NCI-H1436 treated with DMSO at 0.1 percent for 48 hours (cell line): ENCODE results near the gene RXRA.

ENCODE experiments used
- DNase-seq: peaks from one replicate; lab custom pipeline; 2025; lab: John Stamatoyannopoulos, UW

The RXRA gene

GRCh38 chr9:134455021-134455471 lies 128.8 kb downstream of the RXRA start:
- no peak for DNase-seq

GRCh38 chr9:134455537-134455933 lies 129.3 kb downstream of the RXRA start:
- no peak for DNase-seq

DNA sequence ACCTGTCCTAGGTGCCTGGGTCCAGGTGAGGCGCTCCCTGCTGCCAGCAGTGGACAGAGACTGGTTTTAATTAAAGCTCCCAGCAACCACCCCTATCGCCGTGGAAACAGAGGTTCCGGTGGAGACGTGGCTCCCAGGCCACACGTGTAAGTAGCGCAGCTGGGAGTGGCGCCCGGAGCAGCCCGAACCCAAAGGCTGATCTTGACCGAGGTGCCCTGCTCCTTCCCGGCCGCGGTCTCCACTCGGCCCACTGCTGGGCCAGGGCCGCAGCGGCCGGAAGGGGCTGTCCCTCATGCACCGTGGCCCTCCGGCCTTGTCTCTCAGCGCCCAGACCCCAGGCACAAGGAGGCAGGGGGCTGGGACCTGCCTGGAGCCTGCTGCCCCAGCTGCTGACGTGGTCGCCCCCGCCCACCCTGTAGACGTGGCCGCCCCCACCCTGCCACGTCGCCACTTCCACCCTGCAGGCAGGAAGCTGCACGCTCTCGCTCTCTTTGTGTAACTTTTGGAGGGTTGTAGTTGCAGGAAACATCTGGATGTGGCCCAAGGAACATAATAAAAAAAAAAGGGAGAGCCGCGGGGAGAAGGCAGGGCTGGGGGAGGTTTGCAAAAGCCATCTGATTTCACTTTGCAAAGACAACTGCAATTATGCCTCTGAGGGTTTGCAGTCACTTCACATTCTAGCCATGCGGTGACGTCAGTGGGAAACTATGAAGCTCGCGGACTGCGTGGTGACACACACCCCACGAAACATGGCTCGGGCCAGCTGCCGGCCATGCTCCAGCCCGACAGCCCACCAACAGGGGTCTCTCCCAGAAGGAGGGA lies 129.9 kb downstream of the RXRA start:
- DNase-seq, result no peak

GRCh38 chr9:134456756-134457305 lies 130.6 kb downstream of the RXRA start:
- DNase-seq, result no peak

GRCh38 chr9:134457321-134458206 lies 131.3 kb downstream of the RXRA start:
- DNase-seq, result no peak

DNA sequence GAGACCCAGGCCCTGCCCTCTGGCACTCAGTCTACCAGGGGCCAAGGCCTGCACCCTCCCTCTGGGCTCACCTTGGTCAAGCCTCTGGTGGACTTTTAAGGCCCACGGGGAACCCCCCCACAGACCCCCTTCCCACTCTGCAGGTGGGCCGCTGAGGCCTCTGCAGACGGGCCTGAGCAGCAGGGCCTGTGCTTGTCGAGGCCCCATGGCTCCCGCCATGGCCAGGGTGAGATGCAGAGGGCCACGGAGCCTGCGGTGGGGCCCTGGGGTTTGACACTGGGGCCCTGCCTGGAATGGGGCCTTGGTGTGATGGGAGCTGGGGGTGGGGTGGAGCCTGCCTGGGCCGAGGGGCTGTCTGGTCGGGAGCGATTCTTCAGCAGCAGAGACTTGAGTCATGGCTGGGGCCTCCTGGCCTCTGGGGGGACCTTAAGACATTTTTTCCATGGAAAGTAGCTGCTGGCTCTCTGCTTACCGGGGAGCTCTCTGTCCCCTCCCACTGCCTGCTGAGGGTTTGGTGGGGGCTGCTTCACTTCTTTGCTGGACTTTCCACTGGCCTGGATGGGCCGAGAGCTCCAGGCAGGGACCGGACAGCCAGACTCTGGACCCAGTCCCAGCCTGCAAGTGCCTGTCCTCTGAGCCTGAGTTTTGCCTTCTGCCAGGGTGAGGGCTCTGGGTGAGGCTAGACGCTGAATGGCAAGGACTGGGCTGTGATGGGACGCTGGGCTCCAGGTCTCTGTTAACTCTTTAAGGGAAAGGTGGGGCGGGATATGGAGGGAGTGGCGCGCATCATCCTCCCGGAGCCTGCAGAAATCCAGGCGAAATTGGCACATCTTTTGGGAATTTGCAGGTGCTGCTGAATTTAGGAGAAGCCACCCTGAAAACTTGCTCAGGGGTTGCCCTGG lies 132.2 kb downstream of the RXRA start:
- DNase-seq, result no peak

DNA sequence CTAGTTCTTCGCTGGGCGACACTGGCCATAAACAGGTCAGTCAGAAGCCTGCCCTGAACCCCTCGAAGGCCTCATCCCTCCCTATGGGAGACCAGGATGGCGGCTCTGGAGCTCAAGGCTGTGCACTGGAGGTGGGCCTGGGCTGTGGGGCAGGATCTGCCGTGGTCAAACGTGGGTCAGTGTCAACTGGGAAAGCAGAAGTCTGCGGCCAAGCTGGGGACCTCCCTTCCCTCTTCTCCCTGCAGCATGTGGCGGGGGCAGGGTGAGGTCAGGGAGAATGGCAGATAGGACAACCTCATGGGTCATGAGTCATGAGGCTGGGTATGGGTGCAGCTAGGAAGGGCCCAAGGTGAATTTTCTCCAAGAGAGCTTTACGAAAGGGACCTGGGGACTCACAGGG lies 132.9 kb downstream of the RXRA start:
- no peak for DNase-seq

- no peak for DNase-seq
These were observed 133.3 kb downstream of the RXRA start for GRCh38 chr9:134459573-134459972.

- DNase-seq, result no peak
These were observed 134.0 kb downstream of the RXRA start for GRCh38 chr9:134460206-134460605.

- DNase-seq, result no peak
These were observed 134.6 kb downstream of the RXRA start for GRCh38 chr9:134460896-134461295.

DNA sequence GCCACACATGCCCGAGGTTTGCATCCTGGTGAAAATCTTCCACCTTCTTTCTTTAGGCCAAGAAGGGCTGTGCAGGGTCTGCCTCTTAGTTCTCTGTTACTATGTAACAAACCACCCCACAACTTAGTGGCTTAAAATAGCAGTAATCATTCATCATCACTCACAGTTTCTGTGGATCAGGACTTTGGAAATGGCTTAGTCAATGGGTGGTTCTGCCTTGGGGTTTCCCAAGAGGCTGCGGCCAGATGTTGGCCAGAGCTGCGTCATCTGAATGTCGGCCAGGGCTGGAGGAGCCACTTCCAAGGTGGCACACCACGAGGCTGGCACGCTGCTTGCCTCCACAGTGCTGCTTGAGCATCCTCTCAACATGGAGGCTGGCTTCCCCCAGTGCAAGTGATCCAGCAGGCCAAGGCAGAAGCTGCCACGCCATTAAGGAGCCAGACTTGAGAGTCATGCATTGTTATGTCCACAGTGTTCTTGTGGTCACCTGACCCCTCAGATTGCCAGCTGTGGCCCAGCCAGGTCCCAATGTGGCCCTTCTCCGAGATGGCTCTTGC lies 135.2 kb downstream of the RXRA start:
- no peak for DNase-seq

DNA sequence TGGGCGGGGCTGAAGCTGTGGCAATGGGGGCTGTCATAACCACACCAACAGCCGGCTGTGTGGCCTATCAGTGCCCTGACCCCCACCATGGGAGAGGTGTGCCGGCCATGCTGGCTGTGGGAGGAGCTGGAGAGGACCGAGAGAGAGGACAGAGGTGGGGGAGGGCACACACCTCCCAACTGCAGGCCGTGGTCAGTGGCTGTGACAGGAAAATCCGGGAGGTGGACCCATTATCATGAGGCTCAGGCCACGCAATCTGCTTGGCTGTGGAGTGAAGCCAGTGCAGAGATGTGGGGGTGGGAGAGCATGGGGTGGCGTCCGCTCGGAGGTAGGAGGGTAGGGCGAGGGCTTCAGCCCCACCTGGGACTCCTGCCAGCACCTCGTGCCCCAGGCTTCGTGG lies 136.1 kb downstream of the RXRA start:
- no peak for DNase-seq

GRCh38 chr9:134463280-134463679 lies 137.0 kb downstream of the RXRA start:
- DNase-seq, result no peak

GRCh38 chr9:134466869-134467616 lies 140.8 kb downstream of the RXRA start:
- DNase-seq, result no peak

DNA sequence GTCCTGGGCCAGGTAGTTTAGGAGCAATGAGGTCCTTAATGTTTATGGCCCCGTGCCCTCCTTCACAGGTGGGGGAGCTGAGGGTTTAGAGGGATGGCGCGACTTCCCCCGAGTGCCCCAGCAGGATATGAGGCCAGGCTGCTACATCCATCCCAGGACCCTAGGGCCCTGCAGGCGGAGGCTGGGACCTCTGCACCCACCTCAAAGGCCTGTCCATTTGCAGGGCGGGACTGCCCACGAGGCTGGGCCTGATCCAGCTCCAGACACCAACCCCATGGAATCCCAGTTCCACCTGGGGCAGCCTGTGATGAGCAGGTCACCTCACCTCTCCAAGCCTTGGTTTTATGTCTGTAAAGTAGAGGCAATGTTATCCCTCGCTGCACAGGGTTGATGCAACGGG lies 142.1 kb downstream of the RXRA start:
- DNase-seq, result no peak

DNA sequence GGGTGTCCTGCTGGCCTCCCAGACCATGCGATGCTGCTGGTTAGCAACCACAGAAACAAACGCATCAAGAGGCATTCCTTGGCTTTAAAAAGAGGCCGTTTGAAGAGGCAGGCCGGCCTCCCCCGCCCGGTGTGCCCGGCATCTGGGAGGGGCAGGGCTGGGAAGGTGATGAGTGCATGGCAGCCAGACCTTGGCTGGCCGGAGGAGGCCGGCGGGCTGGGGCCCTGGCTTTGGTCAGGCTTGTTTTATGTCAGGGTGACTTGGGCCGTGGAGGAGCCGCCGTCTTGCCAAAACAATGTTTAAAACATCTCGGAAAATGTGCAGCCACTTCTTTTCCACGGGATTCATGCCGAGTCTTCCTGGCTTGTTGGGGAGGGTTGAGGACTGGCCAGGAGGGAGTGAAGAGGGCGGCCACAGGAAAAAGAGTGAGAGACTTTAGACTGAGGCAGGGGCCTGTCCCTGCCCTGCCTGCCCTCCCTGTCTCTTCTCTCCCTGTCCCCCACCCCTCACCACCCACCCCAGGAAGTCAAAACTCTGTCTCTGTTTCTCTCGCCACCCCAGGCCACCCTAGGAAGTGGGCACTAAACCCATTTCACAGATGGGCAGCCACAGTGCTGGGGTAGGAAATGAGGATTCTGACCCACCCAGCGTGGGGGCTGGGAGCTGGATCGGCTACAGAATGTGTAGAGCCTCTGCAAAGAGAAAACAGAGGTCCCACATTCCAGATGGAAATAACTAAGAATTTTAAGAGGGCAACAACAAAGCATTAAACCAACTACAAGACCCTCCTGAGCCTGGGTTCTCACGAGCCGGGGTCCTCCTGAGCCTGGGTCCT lies 143.0 kb downstream of the RXRA start:
- no peak for DNase-seq

GRCh38 chr9:134472256-134472655 lies 146.0 kb downstream of the RXRA start:
- no peak for DNase-seq

DNA sequence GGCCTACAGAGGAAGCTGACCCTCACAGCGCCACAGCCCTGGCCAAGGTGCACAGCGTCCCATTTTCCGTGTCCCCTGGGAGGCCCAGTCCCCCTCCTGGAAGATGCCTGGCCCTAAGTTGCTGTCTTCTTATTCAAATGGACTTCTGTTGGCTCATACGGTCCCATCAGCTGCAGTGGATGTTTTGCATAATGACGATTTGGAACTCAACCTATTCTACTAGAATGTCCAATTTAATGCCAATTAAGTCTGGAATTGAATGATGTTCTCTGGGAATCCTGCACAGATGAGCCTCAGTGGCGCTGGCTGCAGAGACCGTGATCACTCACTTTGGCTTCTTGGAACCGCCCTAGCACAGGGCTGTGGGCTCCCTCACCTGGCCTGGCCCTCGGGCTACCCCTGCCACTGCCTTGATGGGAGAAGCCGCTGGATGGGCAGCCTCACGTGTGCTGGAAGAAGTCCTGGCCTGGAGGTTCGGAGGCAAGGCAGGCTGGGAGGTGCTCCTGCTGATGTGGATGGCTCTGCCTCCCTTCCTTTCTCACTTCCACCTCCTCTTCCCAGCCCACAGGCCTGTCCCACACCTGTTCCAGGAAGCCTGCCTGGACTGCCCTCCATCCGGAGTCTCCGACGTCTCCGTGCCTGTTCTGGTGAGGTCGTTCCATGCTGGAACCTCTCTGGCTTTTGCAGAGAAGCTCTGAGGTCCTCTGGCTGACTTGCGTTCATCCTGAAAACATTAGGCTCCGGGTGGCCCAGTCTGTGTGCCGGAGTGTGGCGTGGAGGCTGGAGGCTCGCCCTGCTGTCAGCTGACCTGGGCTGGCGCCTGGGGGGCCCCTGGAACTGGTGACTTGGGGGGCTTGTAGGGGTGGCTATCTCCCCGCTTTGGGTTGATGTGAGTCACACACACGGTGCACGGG lies 147.1 kb downstream of the RXRA start:
- DNase-seq, result no peak

DNA sequence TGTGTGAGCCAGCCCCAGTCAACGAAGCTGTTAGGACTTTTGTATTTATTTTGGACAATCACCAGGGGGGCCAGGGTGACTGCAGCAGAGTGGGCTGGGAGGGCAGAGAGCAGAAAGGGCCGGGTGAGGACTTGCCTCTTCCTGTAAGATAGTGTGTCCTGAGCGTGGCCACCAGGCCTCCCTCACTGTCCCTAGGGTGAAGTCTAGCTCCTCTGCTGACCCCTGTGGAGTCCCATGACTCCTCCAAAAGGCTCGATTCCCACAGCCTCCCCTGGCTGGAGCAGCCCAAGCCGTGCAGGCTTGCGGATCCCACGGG lies 147.8 kb downstream of the RXRA start:
- DNase-seq, result no peak
